ENCODE data around the gene COBL.

The COBL gene

DNA sequence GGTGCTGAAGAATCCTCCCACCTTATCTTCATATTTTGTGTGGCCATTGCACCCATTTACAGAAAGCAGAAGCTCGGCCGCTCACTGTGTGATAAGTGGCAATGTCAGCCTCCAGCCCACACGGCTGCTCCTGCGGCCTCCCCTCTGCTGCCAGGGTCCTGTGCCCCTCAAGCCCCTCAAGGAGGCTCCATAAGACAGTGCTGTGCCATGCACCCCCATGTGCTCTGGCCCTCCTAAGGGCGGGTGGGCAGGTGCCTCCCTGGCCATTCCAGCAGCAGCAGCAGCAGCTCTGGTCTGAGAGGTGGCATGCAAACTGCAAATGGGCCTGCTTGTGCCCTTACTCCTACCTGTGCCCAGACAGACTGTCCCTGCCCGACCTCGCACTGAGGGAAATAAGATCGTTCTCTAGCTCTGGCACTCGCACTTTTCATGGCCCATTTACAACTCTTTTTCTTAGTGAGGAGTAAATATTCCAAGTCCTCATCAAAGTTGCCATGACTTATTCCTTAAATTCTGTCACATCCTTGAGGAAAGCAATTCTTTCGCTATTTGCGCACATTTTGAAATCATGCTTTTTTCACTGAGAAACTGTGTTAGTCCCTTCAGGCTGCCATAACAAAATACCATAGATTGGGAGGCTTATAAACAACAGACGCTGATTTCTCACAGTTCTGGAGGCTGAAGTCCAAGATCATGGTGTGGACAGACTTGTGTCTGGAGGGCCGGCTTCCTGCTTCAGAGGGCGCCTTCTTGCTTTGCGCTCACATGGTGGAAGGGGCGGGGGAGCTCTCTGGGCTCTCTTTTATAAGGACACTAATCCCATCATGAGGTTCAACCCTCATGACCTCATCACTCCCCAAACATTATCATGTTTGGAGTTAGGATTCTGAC is 187.8 kb downstream of the COBL start:
- Histone ChIP-seq H3K9me3 (no peaks in the 10 kb centered on the region), H3K36me3 (no peaks in the 10 kb centered on the region), H3K4me3 (no peak overlapping the region), H3K27me3 (no peaks in the 10 kb centered on the region), H3K4me1 (peaks cover 0 to 5% (median 0%) of the 10 kb centered on the region in 4 donors), H3K27ac (no peak overlapping the region)
- no peak for DNase-seq
- TF ChIP-seq, protein P1, sequence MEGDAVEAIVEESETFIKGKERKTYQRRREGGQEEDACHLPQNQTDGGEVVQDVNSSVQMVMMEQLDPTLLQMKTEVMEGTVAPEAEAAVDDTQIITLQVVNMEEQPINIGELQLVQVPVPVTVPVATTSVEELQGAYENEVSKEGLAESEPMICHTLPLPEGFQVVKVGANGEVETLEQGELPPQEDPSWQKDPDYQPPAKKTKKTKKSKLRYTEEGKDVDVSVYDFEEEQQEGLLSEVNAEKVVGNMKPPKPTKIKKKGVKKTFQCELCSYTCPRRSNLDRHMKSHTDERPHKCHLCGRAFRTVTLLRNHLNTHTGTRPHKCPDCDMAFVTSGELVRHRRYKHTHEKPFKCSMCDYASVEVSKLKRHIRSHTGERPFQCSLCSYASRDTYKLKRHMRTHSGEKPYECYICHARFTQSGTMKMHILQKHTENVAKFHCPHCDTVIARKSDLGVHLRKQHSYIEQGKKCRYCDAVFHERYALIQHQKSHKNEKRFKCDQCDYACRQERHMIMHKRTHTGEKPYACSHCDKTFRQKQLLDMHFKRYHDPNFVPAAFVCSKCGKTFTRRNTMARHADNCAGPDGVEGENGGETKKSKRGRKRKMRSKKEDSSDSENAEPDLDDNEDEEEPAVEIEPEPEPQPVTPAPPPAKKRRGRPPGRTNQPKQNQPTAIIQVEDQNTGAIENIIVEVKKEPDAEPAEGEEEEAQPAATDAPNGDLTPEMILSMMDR (IDR thresholded peaks at IDR 0.05), result no peak
- intact Hi-C loops (cut with DNase I; ENCODE audit: low total_unique reads), result no loop called here

DNA sequence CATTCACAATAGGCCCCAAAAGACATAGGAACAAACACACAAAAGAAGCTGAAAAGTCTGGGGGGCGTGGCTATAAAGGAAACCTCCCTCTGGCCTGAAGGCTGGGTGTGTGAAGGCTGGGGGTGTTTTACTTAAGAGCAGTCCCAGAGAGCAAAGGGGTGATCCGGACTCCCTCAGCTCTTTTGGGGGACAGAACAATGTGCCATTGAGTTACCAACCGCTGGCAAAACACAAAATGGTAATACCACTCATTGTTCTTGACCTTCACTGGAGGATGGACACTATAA is 189.0 kb downstream of the COBL start:
- TF ChIP-seq, protein P1 (IDR thresholded peaks at IDR 0.05), result no peak
- intact Hi-C loops (cut with DNase I; ENCODE audit: low total_unique reads), result no loop called here

DNA sequence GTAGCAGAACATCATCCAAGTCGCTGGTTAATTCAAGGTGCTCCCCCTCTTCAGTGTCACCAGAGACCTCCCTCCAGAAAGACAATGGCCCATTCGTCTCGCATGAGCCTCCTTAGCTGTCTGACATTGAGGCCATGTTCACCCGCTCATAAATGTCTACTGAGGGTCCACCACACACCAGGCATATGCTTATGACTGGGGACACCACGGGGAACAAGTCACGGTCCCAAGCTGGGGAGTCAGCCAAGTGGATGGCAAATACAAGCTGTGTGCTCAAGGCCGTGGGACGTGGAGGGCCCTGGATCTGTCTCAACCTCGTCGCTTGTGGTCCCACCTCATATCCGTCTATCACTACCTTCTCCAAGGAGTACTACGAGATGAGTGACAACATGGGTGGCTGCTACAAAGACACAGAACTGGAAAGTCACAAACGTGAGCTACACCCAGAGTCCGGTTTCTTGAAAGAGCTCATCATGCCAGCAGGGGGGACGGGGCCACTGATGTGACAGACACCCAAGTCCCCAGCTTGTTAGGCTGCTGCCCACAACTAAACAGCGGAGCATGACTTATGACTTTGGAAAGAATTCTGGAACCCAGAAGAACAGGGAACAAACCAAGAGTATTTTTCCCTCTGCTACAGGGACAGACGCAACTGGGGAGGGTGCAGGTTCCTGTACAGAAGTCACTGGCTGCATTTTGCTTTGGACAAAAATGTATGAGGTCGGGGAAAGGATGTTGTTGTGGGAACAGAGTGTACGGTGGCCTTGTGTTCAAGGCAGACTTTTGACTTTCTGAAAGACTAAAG is 189.6 kb downstream of the COBL start:
- Histone ChIP-seq H3K27me3 (no peaks in the 10 kb centered on the region), H3K9me3 (no peaks in the 10 kb centered on the region), H3K4me1 (peaks cover 0 to 6% (median 0%) of the 10 kb centered on the region in 4 donors), H3K4me3 (no peak overlapping the region), H3K36me3 (no peaks in the 10 kb centered on the region), H3K27ac (no peak overlapping the region)
- intact Hi-C loops (cut with DNase I; ENCODE audit: low total_unique reads), result no loop called here
- DNase-seq, result no peak
- TF ChIP-seq, protein P1 (IDR thresholded peaks at IDR 0.05), result no peak

More for the DNA sequence above, 189.0 kb downstream of the COBL start:
- peaks cover 0 to 6% (median 0%) of the 10 kb centered on the region in 4 donors for H3K4me1 ChIP-seq
- no peak overlapping the region for H3K4me3 ChIP-seq
- no peaks in the 10 kb centered on the region for H3K9me3 ChIP-seq
- H3K27ac ChIP-seq, result no peak overlapping the region
- H3K27me3 ChIP-seq, result no peaks in the 10 kb centered on the region
- no peaks in the 10 kb centered on the region for H3K36me3 ChIP-seq
- no peak for DNase-seq

DNA sequence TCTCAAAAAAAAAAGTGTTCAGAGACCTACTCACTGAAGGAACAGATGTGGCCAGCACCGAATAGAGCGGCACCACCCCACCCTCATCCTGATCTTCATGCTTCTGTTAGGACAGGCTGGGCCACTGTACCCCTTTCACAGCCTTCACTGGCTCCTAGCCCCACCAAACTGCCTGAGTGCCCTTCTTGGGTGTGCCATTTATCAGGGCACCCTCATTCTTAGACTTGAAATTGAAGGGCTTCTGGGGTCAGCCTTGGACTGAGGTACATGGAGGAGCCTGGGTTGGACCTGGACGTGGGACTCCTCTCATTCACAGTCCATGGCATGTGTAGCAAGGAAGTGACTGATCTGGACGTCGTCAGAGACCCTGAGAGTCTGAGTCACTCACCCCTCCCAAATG is 190.3 kb downstream of the COBL start:
- no peak overlapping the region for H3K4me3 ChIP-seq

DNA sequence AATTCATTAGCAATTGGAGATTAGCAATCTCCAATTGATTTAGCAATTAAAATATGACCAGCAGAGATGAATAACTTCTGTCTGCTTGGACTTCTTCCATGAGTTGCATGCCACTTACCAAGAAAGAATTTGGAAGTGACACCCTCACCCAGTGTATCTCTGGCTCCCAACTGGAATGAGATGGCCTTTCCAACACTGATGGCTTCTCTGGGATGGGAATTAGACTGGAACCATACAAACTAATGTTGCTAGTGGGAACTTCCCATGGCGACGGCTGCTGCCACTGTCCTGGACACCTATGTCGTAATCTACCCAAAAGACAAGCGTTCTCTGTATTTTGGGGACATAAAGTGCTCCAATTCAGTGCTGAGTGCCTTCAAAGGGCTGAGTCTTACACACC is 192.3 kb downstream of the COBL start:
- DNase-seq, result no peak
- Histone ChIP-seq H3K4me3 (no peak overlapping the region), H3K9me3 (no peaks in the 10 kb centered on the region), H3K27me3 (no peaks in the 10 kb centered on the region), H3K27ac (no peak overlapping the region), H3K36me3 (no peaks in the 10 kb centered on the region), H3K4me1 (peaks cover 0 to 6% (median 0%) of the 10 kb centered on the region in 4 donors)
- TF ChIP-seq, protein P1 (IDR thresholded peaks at IDR 0.05), result no peak
- intact Hi-C loops (cut with DNase I; ENCODE audit: low total_unique reads), result no loop called here

More for the DNA sequence above, 190.3 kb downstream of the COBL start:
- Histone ChIP-seq H3K27me3 (no peaks in the 10 kb centered on the region), H3K4me1 (peaks cover 0 to 6% (median 0%) of the 10 kb centered on the region in 4 donors), H3K36me3 (no peaks in the 10 kb centered on the region), H3K27ac (no peak overlapping the region), H3K9me3 (no peaks in the 10 kb centered on the region)
- TF ChIP-seq, protein P1 (IDR thresholded peaks at IDR 0.05), result no peak
- intact Hi-C loops (cut with DNase I; ENCODE audit: low total_unique reads), result no loop called here
- no peak for DNase-seq
